Measurements from ENCODE around the gene IQGAP2. TPM values are rescaled to one million over a fixed set of nuclear protein-coding genes. Genes with fewer than 3 reads are reported as not detected.

IQGAP2 gene
- total and polyA plus RNA-seq, 9 of the 15 experiments (the other 6 are each of a cell fraction or from before 2014, with no cell fraction given) = 8.7 to 23.2 (median 17.4) TPM

DNA sequence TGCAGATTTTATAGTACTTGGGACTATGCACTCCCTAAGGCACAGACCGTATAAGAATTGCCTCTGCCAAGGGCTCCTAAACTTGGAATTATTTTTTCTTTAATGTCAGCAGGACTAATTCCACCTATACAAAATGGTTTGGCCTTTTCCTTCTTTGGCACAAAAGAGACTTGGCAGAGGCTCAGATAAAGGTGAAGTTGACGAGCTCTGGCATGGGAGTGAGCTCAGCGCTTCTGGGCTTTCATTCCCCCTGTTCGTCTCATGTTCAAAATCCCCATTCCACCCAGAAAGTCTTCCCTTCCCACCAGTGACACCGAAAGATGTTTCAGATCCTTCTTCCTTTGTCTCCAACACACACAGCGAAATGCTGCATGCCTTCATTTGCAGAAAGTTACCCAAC is 158.9 kb downstream of the IQGAP2 start (continued):
- TF ChIP-seq, protein P1, sequence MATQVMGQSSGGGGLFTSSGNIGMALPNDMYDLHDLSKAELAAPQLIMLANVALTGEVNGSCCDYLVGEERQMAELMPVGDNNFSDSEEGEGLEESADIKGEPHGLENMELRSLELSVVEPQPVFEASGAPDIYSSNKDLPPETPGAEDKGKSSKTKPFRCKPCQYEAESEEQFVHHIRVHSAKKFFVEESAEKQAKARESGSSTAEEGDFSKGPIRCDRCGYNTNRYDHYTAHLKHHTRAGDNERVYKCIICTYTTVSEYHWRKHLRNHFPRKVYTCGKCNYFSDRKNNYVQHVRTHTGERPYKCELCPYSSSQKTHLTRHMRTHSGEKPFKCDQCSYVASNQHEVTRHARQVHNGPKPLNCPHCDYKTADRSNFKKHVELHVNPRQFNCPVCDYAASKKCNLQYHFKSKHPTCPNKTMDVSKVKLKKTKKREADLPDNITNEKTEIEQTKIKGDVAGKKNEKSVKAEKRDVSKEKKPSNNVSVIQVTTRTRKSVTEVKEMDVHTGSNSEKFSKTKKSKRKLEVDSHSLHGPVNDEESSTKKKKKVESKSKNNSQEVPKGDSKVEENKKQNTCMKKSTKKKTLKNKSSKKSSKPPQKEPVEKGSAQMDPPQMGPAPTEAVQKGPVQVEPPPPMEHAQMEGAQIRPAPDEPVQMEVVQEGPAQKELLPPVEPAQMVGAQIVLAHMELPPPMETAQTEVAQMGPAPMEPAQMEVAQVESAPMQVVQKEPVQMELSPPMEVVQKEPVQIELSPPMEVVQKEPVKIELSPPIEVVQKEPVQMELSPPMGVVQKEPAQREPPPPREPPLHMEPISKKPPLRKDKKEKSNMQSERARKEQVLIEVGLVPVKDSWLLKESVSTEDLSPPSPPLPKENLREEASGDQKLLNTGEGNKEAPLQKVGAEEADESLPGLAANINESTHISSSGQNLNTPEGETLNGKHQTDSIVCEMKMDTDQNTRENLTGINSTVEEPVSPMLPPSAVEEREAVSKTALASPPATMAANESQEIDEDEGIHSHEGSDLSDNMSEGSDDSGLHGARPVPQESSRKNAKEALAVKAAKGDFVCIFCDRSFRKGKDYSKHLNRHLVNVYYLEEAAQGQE (IDR thresholded peaks at IDR 0.05; ENCODE audit: borderline replicate concordance) = no peak
- TF ChIP-seq, protein P1 (CRISPR knock-in tag; IDR thresholded peaks at IDR 0.05; ENCODE audit: low read depth) = no peak
- TF ChIP-seq, protein P2, sequence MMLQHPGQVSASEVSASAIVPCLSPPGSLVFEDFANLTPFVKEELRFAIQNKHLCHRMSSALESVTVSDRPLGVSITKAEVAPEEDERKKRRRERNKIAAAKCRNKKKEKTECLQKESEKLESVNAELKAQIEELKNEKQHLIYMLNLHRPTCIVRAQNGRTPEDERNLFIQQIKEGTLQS (IDR thresholded peaks at IDR 0.05) = no peak
- TF ChIP-seq, protein P2 (CRISPR knock-in tag; conservative IDR thresholded peaks at IDR 0.05) = no peak
- TF ChIP-seq PPARD (CRISPR knock-in tag; IDR thresholded peaks at IDR 0.05) = no peak
- no peak for TF ChIP-seq ZNF696 (CRISPR knock-in tag; conservative IDR thresholded peaks at IDR 0.05)
- TF ChIP-seq NCOA4 (IDR thresholded peaks at IDR 0.05; ENCODE audit: partially characterized antibody) = no peak
- TF ChIP-seq SREBF1 (IDR thresholded peaks at IDR 0.05; ENCODE audit: borderline replicate concordance, low read depth, low read length) = no peak
- TF ChIP-seq, protein P3, sequence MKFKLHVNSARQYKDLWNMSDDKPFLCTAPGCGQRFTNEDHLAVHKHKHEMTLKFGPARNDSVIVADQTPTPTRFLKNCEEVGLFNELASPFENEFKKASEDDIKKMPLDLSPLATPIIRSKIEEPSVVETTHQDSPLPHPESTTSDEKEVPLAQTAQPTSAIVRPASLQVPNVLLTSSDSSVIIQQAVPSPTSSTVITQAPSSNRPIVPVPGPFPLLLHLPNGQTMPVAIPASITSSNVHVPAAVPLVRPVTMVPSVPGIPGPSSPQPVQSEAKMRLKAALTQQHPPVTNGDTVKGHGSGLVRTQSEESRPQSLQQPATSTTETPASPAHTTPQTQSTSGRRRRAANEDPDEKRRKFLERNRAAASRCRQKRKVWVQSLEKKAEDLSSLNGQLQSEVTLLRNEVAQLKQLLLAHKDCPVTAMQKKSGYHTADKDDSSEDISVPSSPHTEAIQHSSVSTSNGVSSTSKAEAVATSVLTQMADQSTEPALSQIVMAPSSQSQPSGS (CRISPR knock-in tag; IDR thresholded peaks at IDR 0.05) = no peak
- TF ChIP-seq, protein P4, sequence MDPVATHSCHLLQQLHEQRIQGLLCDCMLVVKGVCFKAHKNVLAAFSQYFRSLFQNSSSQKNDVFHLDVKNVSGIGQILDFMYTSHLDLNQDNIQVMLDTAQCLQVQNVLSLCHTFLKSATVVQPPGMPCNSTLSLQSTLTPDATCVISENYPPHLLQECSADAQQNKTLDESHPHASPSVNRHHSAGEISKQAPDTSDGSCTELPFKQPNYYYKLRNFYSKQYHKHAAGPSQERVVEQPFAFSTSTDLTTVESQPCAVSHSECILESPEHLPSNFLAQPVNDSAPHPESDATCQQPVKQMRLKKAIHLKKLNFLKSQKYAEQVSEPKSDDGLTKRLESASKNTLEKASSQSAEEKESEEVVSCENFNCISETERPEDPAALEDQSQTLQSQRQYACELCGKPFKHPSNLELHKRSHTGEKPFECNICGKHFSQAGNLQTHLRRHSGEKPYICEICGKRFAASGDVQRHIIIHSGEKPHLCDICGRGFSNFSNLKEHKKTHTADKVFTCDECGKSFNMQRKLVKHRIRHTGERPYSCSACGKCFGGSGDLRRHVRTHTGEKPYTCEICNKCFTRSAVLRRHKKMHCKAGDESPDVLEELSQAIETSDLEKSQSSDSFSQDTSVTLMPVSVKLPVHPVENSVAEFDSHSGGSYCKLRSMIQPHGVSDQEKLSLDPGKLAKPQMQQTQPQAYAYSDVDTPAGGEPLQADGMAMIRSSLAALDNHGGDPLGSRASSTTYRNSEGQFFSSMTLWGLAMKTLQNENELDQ (CRISPR knock-in tag; IDR thresholded peaks at IDR 0.05; ENCODE audit: borderline replicate concordance) = no peak
